Stimulated activated naive CD8-positive, alpha-beta T cell treated with anti-CD3 and anti-CD28 coated beads, Interleukin-15, Interleukin-2, amounts not matched to agents 100 ng/mL and 50 ng/mL, for 24 hours (primary cell): ENCODE results near the gene ABHD12B.
"Not testable (repeated sequence)": the region's sequence is repeated elsewhere in the genome, so short reads cannot be mapped to it uniquely, and the experiment has no call there.

Source experiments
- H3K27ac Mint-ChIP-seq: one replicate; pipeline ENCODE4 v1.8.0; 2021; ENCODE audit warnings: mild to moderate bottlenecking, mixed read lengths
- H3K27me3 Mint-ChIP-seq: one replicate; pipeline ENCODE4 v1.8.0; 2021; ENCODE audit warnings: mixed read lengths
- H3K36me3 Mint-ChIP-seq: one replicate; pipeline ENCODE4 v1.8.0; 2021; ENCODE audit warnings: low read depth, mixed read lengths
- H3K4me1 Mint-ChIP-seq: one replicate; pipeline ENCODE4 v1.8.0; 2021; ENCODE audit warnings: low read depth, mixed read lengths
- H3K4me3 Mint-ChIP-seq: one replicate; pipeline ENCODE4 v1.8.0; 2021; ENCODE audit warnings: mild to moderate bottlenecking, mixed read lengths
- H3K9me3 Mint-ChIP-seq: one replicate; pipeline ENCODE4 v1.8.0; 2021; ENCODE audit warnings: mixed read lengths

Gene ABHD12B

DNA sequence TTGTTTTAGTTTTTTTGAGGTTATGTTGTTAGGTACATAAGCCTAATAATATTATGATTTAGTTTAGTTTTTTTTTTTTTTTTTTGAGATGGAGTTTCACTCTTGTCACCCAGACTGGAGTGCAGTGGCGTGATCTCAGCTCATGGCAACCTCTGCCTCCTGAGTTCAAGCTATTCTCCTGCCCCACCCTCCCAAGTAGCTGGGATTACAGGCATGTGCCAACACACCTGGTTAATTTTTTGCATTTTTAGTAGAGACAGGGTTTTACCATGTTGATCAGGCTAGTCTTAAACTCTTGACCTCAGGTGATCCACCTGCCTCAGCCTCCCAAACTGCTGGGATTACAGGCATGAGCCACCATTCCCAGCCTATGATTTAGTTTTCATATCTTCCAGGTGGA, 25.2 kb downstream of the ABHD12B start:
- H3K27ac Mint-ChIP-seq, H3K4me1 Mint-ChIP-seq, H3K27me3 Mint-ChIP-seq, H3K36me3 Mint-ChIP-seq, H3K4me3 Mint-ChIP-seq, H3K9me3 Mint-ChIP-seq: not testable (repeated sequence)

- H3K9me3 Mint-ChIP-seq = no peaks in the 10 kb centered on the region
- no peaks in the 10 kb centered on the region for H3K27me3 Mint-ChIP-seq
- no peak overlapping the region for H3K4me3 Mint-ChIP-seq
- no peak overlapping the region for H3K27ac Mint-ChIP-seq
- H3K36me3 Mint-ChIP-seq = no peaks in the 10 kb centered on the region
- no peaks in the 10 kb centered on the region for H3K4me1 Mint-ChIP-seq
Measured at GRCh38 chr14:50897658-50898175, 25.9 kb downstream of the ABHD12B start.

DNA sequence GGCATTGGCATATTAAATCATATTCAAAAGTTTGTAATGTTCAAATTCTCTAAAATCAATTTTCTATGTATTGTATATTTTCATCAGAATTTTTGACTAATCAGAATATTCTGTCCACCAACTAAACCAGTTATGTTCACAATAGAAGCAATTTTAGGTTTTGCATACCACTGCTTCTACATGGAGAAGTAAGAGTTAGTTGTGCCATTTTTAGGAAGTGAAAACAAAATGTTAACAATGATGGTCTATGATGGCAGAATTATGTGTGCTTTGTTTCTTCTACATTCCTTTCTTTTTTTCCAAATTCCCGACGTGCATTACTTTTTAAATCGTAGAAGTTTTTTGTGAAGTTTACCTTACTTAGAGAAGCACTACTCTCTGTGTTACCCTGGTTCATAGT, 29.5 kb downstream of the ABHD12B start:
- H3K4me3 Mint-ChIP-seq = no peak overlapping the region
- no peaks in the 10 kb centered on the region for H3K36me3 Mint-ChIP-seq
- H3K4me1 Mint-ChIP-seq = no peaks in the 10 kb centered on the region
- H3K9me3 Mint-ChIP-seq = peaks cover 4% of the 10 kb centered on the region
- no peak overlapping the region for H3K27ac Mint-ChIP-seq
- H3K27me3 Mint-ChIP-seq = no peaks in the 10 kb centered on the region

DNA sequence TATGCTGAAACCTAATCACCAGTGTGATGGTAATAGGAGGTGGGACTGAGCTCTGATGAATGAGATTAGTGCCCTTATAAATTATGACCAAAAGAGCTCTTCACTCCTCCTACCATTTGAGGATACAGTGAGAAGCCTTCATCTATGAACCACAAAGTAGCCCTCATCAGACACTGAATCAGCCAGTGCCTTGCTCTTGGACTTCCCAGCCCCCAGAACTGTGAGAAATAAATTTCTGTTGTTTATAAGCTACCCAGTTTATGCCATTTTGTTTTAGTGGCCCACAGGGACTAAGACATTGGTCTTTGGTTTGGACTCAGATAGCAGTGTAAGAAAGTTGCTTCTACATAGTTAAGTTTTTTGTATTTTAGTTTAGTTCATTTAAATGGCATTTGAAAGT, 32.9 kb downstream of the ABHD12B start:
- Mint-ChIP-seq H3K27me3 (no peaks in the 10 kb centered on the region), H3K9me3 (peaks cover 4% of the 10 kb centered on the region), H3K4me1 (no peaks in the 10 kb centered on the region), H3K27ac (no peak overlapping the region), H3K36me3 (no peaks in the 10 kb centered on the region), H3K4me3 (no peak overlapping the region)

DNA sequence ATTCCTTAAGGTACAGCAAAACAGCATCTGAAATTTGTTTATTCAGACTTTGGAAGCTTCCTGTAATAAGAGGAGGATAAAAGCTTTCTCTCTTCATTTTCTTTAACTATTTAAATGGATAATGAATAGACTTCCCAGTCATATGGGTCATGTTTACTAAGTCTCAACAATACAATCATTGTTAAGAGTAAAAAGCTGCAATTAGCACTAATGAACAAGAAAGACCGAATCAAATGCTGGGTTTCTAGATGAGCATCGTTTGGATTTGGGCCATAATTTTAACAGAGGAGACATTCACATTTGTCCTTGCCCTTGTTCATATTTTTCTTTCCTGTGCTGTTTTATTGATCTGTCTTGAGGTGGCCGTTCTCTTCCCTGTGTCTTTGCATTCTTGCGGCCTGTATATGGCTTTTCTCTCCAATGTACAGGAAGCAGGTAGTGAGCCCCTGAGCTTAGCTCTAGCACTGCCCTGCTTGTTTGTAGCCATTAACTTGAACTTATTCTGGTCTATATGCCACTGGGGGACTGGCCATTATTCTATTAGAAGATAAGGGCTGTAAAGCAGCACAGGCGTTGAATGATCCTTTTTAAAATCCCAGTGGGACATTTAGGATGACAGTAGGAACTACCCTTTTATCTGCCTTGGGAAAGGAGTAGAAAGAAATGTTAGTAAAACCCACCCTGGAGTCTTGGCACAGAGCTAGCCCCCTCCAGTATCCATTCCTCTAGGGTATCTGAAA, 34.6 kb downstream of the ABHD12B start:
- Mint-ChIP-seq H3K4me1 (no peaks in the 10 kb centered on the region), H3K27me3 (peaks cover 1% of the 10 kb centered on the region), H3K27ac (no peak overlapping the region), H3K9me3 (peaks cover 4% of the 10 kb centered on the region), H3K4me3 (no peak overlapping the region), H3K36me3 (no peaks in the 10 kb centered on the region)

DNA sequence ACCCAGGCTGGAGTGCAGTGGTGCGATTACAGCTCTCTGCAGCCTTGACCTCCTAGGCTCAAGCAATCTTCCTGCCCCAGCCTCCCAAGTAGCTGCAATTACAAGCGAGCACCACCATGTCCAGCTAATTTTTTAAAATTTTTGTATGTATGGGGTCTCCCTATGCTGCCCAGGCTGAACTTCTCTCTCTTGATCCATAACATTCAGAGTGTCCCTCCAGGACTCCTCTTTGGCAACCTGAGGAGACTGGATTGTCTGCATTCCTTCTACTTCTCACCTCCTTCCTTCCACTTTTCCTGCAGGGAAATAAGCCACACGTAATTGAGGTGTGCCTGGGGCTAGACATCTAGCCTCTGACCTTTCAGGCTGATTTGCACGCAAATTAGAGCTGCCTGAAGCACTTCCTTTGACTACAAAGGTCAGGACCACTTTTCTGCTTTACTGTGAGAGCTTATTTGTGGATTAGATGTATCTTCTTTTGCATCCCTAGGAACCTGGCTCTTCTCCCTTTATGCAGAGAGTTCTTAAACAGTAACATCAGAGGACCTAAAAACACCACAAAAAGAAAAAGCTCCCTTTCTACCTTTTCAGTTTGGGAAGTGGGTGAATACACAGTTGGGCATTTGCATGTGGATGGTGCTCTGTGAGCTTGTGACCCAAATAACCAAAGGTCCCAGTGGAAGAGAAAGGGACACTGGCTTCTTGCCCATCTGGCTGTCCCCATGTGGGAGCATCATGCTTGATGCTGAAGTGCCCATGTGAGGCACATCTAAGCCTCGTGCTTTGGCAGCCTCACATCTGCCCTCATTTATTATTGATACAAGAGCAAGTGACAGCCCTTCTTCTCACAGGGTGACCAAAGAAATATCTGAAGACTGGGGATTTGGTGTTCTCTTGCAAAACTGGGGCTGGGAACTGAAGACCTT, 38.9 kb downstream of the ABHD12B start:
- Mint-ChIP-seq H3K4me3 (no peak overlapping the region), H3K4me1 (no peaks in the 10 kb centered on the region), H3K36me3 (no peaks in the 10 kb centered on the region)

DNA sequence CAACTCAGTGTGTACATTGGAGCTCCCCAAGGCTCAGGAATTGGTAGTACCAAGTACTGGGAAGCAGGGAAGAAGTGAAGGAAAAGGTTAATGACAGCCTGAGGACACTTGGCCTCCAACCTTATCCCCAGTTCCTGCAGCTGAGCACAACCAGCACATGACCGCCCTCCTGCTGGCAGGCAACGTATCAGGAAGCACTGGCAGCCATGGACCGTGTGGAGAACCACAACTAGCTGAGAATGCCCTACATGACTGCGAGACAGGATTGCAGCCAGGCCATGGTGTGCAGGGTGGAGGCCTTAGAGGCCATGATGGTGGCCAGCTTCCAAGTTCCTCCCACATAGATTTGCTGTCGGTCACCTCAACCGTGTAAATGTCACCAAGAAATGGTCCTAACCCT, 45.6 kb downstream of the ABHD12B start:
- Mint-ChIP-seq H3K4me3 (no peak overlapping the region), H3K27ac (no peak overlapping the region), H3K27me3 (peaks cover 9% of the 10 kb centered on the region), H3K4me1 (no peaks in the 10 kb centered on the region), H3K9me3 (no peaks in the 10 kb centered on the region), H3K36me3 (no peaks in the 10 kb centered on the region)

More for the DNA sequence above, 38.9 kb downstream of the ABHD12B start:
- Mint-ChIP-seq H3K9me3 (no peaks in the 10 kb centered on the region), H3K27ac (no peak overlapping the region), H3K27me3 (peaks cover 5% of the 10 kb centered on the region)

DNA sequence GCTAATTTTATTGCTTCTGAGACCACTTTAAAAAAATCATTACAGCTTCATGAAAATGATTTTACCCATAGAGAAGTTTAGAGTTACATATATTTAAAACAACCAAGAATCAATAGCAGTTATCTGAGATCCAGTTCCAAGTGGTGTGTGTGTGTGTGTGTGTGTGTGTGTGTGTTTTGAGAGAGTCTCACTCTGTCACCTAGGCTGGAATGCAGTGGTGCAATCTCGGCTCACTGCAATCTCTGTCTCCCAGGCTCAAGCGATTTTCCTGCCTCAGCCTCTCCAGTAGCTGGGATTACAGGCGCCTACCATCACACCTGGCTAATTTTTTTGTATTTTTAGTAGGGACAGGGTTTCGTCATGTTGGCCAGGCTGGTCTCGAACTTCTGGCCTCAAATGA, 47.7 kb downstream of the ABHD12B start:
- H3K27ac Mint-ChIP-seq, H3K4me1 Mint-ChIP-seq, H3K4me3 Mint-ChIP-seq, H3K9me3 Mint-ChIP-seq, H3K36me3 Mint-ChIP-seq, H3K27me3 Mint-ChIP-seq: not testable (repeated sequence)

DNA sequence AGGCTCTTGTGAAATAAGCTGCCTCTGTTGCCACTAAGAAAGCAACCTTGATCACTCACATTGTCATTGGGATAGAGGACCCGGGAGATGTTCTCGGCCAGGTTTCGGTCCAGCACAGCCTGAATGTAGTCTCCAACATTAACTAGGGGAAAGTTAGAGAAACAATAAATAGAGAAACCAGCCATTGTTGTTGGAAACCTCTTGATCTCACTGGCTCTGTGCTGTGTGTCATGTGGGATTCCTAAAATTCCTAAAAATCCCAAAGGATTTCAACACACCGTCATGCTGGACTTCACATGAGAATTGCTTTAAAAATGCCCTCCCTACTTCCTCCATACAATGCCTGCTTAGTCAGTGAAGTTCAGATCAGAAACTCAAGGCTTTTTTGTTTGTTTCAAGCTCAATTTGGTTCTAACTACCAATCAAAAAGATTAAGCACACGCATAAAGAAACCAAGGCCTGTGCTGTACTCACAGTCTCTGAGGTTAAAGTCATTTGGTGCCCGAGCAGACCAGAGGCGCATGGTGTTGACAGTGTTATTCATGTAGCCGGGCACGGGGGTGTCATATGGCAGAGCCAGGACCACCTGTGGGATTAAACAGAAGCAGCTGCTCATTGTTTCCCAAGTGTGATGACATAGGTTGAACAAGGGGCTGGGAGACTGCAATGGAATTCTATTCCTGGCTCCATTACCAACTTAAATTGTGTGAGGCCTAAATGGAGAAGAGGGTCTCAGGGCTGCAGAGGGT, 48.8 kb downstream of the ABHD12B start:
- peaks cover 9% of the 10 kb centered on the region for H3K27me3 Mint-ChIP-seq
- no peaks in the 10 kb centered on the region for H3K36me3 Mint-ChIP-seq
- no peaks in the 10 kb centered on the region for H3K9me3 Mint-ChIP-seq
- H3K27ac Mint-ChIP-seq = no peak overlapping the region
- no peak overlapping the region for H3K4me3 Mint-ChIP-seq
- no peaks in the 10 kb centered on the region for H3K4me1 Mint-ChIP-seq

- peaks cover 9% of the 10 kb centered on the region for H3K27me3 Mint-ChIP-seq
- H3K9me3 Mint-ChIP-seq = no peaks in the 10 kb centered on the region
- H3K27ac Mint-ChIP-seq = no peak overlapping the region
- no peak overlapping the region for H3K4me3 Mint-ChIP-seq
- H3K36me3 Mint-ChIP-seq = no peaks in the 10 kb centered on the region
- no peaks in the 10 kb centered on the region for H3K4me1 Mint-ChIP-seq
Measured at GRCh38 chr14:50922803-50923202, 51.0 kb downstream of the ABHD12B start.

DNA sequence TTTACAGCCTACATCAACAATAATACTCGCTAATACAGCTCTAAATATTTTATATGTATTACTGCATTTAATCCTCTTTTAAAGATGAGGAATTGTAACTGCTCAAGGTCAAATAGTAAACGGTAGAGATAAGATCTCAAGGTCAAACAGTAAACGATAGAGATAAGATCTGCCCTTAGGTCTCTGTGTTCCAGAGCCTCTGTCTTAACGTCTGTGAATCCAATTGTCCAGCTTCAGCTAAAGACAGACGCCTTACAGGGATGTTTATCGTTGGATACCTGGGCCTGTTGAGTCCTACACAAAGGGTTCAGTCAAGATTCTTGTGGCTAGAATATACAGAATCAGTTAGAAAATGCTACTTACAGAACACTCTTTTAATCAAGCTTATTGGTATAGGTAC, 52.4 kb downstream of the ABHD12B start:
- no peaks in the 10 kb centered on the region for H3K4me1 Mint-ChIP-seq
- H3K36me3 Mint-ChIP-seq = no peaks in the 10 kb centered on the region
- no peaks in the 10 kb centered on the region for H3K9me3 Mint-ChIP-seq
- H3K4me3 Mint-ChIP-seq = no peak overlapping the region
- no peak overlapping the region for H3K27ac Mint-ChIP-seq
- peaks cover 12% of the 10 kb centered on the region for H3K27me3 Mint-ChIP-seq

DNA sequence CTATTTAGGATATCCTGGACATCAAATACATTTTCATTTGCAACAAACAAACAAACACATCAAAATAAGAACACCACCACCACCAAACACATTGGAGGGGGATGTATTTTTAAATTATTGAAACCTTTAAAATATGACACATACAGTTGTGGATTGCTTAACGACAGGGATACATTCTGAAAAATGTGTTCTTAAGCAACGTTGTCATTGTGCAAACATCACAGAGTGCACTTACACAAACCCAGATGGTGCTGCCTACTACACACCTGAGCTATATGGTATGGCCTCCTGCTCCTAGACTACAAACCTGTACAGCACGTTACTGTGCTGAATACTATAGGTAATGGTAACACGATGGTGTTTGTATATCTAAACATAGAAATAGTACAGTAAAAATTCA, 53.0 kb downstream of the ABHD12B start:
- H3K4me1 Mint-ChIP-seq = no peaks in the 10 kb centered on the region
- no peak overlapping the region for H3K4me3 Mint-ChIP-seq
- no peak overlapping the region for H3K27ac Mint-ChIP-seq

GRCh38 chr14:50926851-50927386, 55.1 kb downstream of the ABHD12B start:
- H3K4me3 Mint-ChIP-seq = no peak overlapping the region
- no peaks in the 10 kb centered on the region for H3K36me3 Mint-ChIP-seq
- H3K4me1 Mint-ChIP-seq = no peaks in the 10 kb centered on the region
- H3K27ac Mint-ChIP-seq = no peak overlapping the region
- peaks cover 9% of the 10 kb centered on the region for H3K27me3 Mint-ChIP-seq
- no peaks in the 10 kb centered on the region for H3K9me3 Mint-ChIP-seq

More for the DNA sequence above, 53.0 kb downstream of the ABHD12B start:
- Mint-ChIP-seq H3K9me3 (no peaks in the 10 kb centered on the region), H3K27me3 (peaks cover 15% of the 10 kb centered on the region), H3K36me3 (no peaks in the 10 kb centered on the region)

DNA sequence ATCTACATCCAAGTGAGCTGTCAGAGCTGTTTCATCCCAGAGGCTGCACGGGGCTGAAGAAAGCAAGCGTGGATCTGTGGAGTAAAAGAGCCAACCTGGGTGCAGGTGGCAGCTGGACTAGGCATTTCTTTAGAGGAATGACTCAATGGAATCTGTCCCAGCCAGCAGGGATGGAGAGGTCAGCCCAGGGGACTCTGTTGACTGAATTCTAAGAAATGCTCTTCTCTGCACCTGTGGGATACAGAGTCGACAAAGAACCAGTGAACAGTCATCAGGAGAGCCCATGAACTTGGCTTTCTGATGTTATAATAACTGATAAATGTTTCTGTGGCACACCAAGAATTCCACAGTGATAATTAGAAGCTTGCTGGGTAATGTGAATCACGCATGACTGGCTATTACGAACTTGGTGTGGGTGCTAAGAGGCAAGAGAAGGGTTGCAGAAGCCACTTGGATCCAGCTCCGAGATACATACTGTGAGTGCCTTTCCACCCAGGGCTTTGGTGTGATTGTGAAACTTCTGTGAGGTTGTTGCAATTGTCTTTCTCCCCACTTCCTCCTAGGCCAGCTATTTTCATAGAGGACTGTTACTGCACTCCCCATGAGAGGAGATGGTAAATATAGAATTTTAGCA, 56.3 kb downstream of the ABHD12B start:
- Mint-ChIP-seq H3K27ac (no peak overlapping the region), H3K4me1 (no peaks in the 10 kb centered on the region), H3K27me3 (peaks cover 9% of the 10 kb centered on the region), H3K36me3 (no peaks in the 10 kb centered on the region), H3K9me3 (no peaks in the 10 kb centered on the region), H3K4me3 (no peak overlapping the region)
